T47D (cell line): ENCODE results near the gene TMPRSS9.
"Not testable (repeated sequence)": the region's sequence is repeated elsewhere in the genome, so short reads cannot be mapped to it uniquely, and the experiment has no call there.

Experiments used
- DNase-seq, 2 experiments: peaks; one replicate each; pipeline versions ENCODE4 v3.0.0 to v3.0.0-alpha.2; 2011 to 2012; ENCODE audit warnings: low read depth in 1 of 2, low spot score in 1 of 2
- JUND ChIP-seq: IDR thresholded peaks from 2 replicates; pipeline ENCODE4 v1.6.1; 2012; ENCODE audit warnings: low read depth
- in situ Hi-C: cut with HindIII; loops from 2 replicates; pipeline ENCODE4 v1.10.0; 2016; ENCODE audit warnings: low sequenced_read_pairs, low pct_unique_long_range_greater_than_20kb

TMPRSS9 gene

DNA sequence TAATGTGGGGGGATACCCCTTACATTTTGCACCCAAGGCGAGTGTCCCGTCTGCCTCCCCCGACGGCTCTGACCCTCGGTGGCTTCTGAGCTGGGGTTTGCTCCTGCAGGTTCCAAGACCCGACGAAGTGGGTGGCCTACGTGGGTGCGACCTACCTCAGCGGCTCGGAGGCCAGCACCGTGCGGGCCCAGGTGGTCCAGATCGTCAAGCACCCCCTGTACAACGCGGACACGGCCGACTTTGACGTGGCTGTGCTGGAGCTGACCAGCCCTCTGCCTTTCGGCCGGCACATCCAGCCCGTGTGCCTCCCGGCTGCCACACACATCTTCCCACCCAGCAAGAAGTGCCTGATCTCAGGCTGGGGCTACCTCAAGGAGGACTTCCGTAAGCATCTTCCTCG lies 48.2 kb downstream of the TMPRSS9 start:
- no peak for TF ChIP-seq JUND
- in situ Hi-C loops: no loop called here
- no peak for DNase-seq

- in situ Hi-C loops: no loop called here
- no peak for DNase-seq
- TF ChIP-seq JUND: no peak
Measured at GRCh38 chr19:2409352-2409912, 49.4 kb downstream of the TMPRSS9 start.

GRCh38 chr19:2410023-2410422 lies 50.0 kb downstream of the TMPRSS9 start:
- TF ChIP-seq JUND: no peak
- no peak for DNase-seq
- in situ Hi-C loops: no loop called here

- DNase-seq: no peak
- in situ Hi-C loops: no loop called here
- TF ChIP-seq JUND: no peak
Measured at GRCh38 chr19:2411709-2412108, 51.6 kb downstream of the TMPRSS9 start.

DNA sequence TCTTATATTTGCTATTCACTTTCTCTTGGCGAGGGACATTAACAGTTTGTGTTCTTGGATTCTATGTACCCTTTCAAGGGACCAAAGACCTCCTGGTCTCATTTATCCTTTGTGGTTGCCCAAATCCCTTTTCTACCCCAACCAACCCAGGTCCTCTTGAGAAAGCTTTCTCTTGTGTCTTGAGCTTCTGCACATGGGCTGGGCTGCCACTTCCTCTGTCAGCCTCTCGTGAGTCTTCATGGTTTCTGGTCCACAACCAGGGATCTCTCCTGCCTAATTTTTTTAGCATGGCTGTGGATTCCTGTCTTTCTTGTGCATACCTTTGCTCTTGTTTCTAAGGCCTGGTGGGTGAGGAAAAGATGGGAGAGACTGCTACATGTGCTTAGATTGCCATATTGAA lies 52.4 kb downstream of the TMPRSS9 start:
- in situ Hi-C loops: no loop called here
- TF ChIP-seq JUND: no peak
- DNase-seq: no peak

DNA sequence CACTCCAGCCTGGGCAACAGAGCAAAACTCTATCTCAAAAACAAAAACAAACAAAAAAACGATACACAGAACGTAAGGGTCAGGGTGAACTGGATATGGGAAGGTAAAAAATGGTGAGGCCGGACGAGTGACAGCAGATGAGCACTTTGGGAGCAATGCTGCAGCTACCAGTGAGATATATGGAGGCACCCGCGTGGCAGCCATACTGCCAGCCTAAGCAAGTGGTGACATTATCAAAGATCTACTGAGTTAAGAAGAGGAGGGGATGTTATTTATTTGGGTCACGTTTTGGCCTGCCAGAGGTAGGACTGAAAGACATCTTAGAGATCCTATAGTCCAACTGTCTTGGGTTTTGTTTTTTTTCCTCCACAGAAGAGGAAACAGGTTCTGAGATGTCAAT lies 53.1 kb downstream of the TMPRSS9 start:
- no peak for DNase-seq
- no peak for TF ChIP-seq JUND
- in situ Hi-C loops: no loop called here

DNA sequence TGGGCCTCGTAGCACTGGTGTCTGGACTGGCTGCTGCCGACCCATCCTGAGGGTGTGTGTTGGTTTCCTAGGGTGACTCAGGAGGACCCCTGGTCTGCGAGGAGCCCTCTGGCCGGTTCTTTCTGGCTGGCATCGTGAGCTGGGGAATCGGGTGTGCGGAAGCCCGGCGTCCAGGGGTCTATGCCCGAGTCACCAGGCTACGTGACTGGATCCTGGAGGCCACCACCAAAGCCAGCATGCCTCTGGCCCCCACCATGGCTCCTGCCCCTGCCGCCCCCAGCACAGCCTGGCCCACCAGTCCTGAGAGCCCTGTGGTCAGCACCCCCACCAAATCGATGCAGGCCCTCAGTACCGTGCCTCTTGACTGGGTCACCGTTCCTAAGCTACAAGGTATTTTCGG lies 53.6 kb downstream of the TMPRSS9 start:
- in situ Hi-C loops: no loop called here
- DNase-seq: no peak
- no peak for TF ChIP-seq JUND

DNA sequence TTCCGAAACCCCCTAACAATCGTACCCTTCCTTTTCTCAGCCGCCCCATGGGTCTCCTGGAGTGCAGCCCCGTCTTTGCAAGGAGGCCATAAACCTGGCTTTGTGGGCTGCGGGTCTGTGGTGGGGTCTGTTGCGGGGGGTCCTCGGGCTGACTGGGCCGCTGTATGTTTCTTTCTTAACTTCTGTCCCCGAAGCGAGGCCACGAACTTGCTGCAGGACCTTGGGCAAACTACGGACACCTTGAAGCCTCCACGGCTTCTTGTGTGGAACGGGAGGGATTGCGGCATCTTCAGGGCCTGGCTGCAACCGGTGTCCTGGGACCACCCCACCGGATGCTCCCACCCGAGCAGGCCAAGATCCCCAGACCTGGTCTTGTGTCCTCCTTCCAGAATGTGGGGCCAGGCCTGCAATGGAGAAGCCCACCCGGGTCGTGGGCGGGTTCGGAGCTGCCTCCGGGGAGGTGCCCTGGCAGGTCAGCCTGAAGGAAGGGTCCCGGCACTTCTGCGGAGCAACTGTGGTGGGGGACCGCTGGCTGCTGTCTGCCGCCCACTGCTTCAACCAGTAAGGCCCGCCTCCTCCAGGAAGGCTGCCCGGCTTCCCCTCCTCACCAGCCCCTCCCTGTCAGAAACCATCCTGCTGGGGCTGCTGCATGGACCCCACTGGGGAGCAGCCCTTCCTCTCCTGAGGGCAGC lies 55.4 kb downstream of the TMPRSS9 start:
- in situ Hi-C loops: no loop called here
- no peak for TF ChIP-seq JUND
- no peak for DNase-seq

- in situ Hi-C loops: no loop called here
- TF ChIP-seq JUND: no peak
- no peak for DNase-seq
Measured at GRCh38 chr19:2415973-2416319, 55.9 kb downstream of the TMPRSS9 start.

DNA sequence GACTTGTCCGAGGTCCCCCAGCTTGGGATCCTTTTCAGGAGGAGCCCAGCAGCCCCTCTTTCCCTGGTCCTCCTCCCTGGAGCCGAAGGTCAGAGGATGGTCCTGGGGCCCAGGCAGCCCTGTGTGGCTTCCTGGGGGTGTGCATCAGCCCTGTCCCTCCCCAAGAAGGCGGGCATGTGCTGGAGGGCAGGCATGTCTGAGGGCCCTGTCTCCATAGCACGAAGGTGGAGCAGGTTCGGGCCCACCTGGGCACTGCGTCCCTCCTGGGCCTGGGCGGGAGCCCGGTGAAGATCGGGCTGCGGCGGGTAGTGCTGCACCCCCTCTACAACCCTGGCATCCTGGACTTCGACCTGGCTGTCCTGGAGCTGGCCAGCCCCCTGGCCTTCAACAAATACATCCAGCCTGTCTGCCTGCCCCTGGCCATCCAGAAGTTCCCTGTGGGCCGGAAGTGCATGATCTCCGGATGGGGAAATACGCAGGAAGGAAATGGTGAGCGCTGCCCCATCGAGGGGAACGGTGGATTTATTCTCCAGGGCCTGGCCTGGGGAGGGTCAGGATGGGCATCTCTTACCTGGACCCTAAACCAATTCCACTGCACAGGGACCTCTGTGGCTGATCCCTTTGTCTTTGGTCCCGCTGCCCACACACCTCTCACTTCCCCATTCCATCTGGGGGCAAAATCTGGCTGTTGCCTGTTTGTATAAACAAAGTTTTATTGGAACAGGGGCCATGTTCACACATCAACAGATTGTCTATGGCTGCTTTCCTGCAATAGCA lies 56.4 kb downstream of the TMPRSS9 start:
- in situ Hi-C loops: no loop called here
- DNase-seq: no peak
- TF ChIP-seq JUND: no peak

DNA sequence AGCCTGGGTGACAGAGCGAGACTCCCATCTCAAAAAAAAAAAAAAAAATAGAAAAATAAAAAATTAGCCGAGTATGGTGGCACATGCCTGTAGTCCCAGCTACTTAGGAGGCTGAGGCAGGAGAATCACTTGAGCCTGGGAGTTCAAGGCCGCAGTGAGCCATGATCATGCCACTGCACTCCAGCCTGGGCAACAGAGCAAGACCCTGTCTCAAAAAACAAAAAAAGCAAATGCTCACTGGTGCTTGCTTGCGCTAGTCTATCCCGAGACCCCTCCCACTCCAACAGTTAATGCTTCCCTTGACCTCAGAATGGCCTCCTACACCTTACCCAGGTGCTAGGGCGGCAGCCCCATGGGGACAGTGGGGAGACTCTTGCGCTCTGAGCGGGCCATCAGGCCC lies 57.4 kb downstream of the TMPRSS9 start:
- in situ Hi-C loops, DNase-seq: not testable (repeated sequence)

GRCh38 chr19:2417881-2418406 lies 57.9 kb downstream of the TMPRSS9 start:
- no peak for TF ChIP-seq JUND

DNA sequence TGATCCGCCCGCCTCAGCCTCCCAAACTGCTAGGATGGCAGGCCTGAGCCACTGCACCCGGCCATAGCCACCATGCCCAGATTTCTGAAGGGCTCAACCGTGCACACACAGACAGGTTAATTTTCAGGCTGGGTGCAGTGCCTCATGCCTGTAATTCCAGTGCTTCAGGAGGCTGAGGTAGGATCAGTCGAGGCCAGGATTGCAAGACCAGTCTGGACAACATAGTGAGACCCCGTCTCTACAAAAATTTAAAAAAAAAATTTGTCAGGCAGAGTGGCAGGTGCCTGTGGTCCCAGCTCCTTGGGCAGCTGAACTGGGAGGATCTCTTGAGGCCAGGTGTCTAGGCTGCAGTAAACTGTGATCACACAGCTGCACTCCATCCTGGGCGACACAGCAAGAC lies 59.7 kb downstream of the TMPRSS9 start:
- no peak for TF ChIP-seq JUND
- no peak for DNase-seq
- in situ Hi-C loops: no loop called here

More at GRCh38 chr19:2417881-2418406, 57.9 kb downstream of the TMPRSS9 start:
- in situ Hi-C loops: no loop called here
- no peak for DNase-seq

GRCh38 chr19:2420490-2420889 lies 60.4 kb downstream of the TMPRSS9 start:
- DNase-seq: no peak
- in situ Hi-C loops: no loop called here
- no peak for TF ChIP-seq JUND
